ENCODE data around the gene CHGA.
A peak's percentile ranks its signal among the peaks of the same experiment; 100 is the strongest.

Gene CHGA

GRCh38 chr14:92922883-92923743 lies at the start of gene CHGA:
CHGA (plus strand) TSS chr14:92923150; CDS start chr14:92923360, 210 bp downstream.
- no peak for FAIRE-seq

GRCh38 chr14:92874962-92875661 lies 47.8 kb upstream of the CHGA start:
- no peak for FAIRE-seq

- FAIRE-seq: no peak
Observed at GRCh38 chr14:92877757-92878431, 45.1 kb upstream of the CHGA start.

GRCh38 chr14:92880351-92880750 lies 42.6 kb upstream of the CHGA start:
- no peak for FAIRE-seq

- peak; percentile 90 for FAIRE-seq
Observed at GRCh38 chr14:92880851-92881250, 42.1 kb upstream of the CHGA start.

- FAIRE-seq: no peak
Observed at GRCh38 chr14:92883066-92883465, 39.9 kb upstream of the CHGA start.

- FAIRE-seq: no peak
Observed at GRCh38 chr14:92884410-92884809, 38.5 kb upstream of the CHGA start.

GRCh38 chr14:92885279-92886061 lies 37.5 kb upstream of the CHGA start:
- FAIRE-seq: no peak

- peak; percentile 72 for FAIRE-seq
Observed at GRCh38 chr14:92886337-92886736, 36.6 kb upstream of the CHGA start.

- no peak for FAIRE-seq
Observed at GRCh38 chr14:92887157-92887556, 35.8 kb upstream of the CHGA start.

GRCh38 chr14:92888896-92889295 lies 34.1 kb upstream of the CHGA start:
- no peak for FAIRE-seq

GRCh38 chr14:92890830-92891588 lies 31.9 kb upstream of the CHGA start:
- FAIRE-seq: peak; percentile 36

GRCh38 chr14:92892589-92892988 lies 30.4 kb upstream of the CHGA start:
- no peak for FAIRE-seq

- no peak for FAIRE-seq
Observed at GRCh38 chr14:92895352-92895878, 27.5 kb upstream of the CHGA start.

- no peak for FAIRE-seq
Observed at GRCh38 chr14:92897922-92898565, 24.9 kb upstream of the CHGA start.

- FAIRE-seq: no peak
Observed at GRCh38 chr14:92898566-92899131, 24.3 kb upstream of the CHGA start.

GRCh38 chr14:92900660-92901059 lies 22.3 kb upstream of the CHGA start:
- FAIRE-seq: no peak

GRCh38 chr14:92902191-92902590 lies 20.8 kb upstream of the CHGA start:
- no peak for FAIRE-seq

- FAIRE-seq: no peak
Observed at GRCh38 chr14:92902726-92903125, 20.2 kb upstream of the CHGA start.

GRCh38 chr14:92903359-92903758 lies 19.6 kb upstream of the CHGA start:
- FAIRE-seq: no peak

GRCh38 chr14:92905667-92906066 lies 17.3 kb upstream of the CHGA start:
- FAIRE-seq: no peak

All from islet of Langerhans (tissue), 1 donor.